K562 (cell line): ENCODE results near the gene ERAL1. TPM values are rescaled to one million over a fixed set of nuclear protein-coding genes. Genes with fewer than 3 reads are reported as not detected.

Source experiments
- ATAC-seq: fragments of 200-7000 bp; cut with Tn5 transposase; 3 replicates; pipeline ENCODE4 v1.9.1; 2020; ENCODE audit warnings: moderate library complexity
- BruUV-seq: library from RNA; stranded (reverse); fragments of 400-500 nt; replicated peaks from 2 replicates; lab custom pipeline; 2021; lab: Mats Ljungman, UMichigan
- CTCF ChIA-PET: fragments of 300-600 bp; formaldehyde crosslinking; extraction: SDS; loops from one replicate; lab custom pipeline; 2021; ENCODE audit warnings: low intra/inter-chr PET ratio; lab: Yijun Ruan, JAX
- POLR2A ChIA-PET: fragments of 300-600, 350-650 bp; sonication (Branson Sonifier 250); formaldehyde crosslinking; extraction: SDS; loops from one replicate; lab custom pipeline; 2021; ENCODE audit warnings: antibody characterized with exemption, inconsistent platforms; lab: Yijun Ruan, JAX
- DNase-seq, 4 experiments: peaks; one replicate each; pipeline versions ENCODE4 v3.0.0 to v3.0.0-alpha.2; 2011 to 2018; ENCODE audit warnings: low spot score in 3 of 4, mixed read lengths in 3 of 4; ENCODE audit errors: extremely low read depth in 1 of 4
- FAIRE-seq: peaks from 2 replicates; lab custom pipeline; 2011; peaks lifted over from hg19 to GRCh38; lab: Jason Lieb, UNC
- H2AFZ ChIP-seq: 2 replicates; pipeline ENCODE4 v1.6.0; 2011; ENCODE audit warnings: low read depth, low read length, control low read depth, inconsistent platforms
- H3K27ac ChIP-seq: fragments of 200-600 bp; 3 replicates; pipeline ENCODE4 v1.8.0; 2011; ENCODE audit warnings: low read depth, mild to moderate bottlenecking, control low read depth, inconsistent platforms, low read length, moderate library complexity, mixed read lengths; ENCODE audit errors: extremely low read depth
- H3K27me3 ChIP-seq, 2 experiments: fragments of 300-600 bp in 1 of 2; 2 replicates in 1 of 2; 3 replicates in 1 of 2; pipeline versions ENCODE4 v1.6.0 to v1.8.0; 2011; ENCODE audit warnings: inconsistent platforms in 2 of 2, low read length in 2 of 2, mild to moderate bottlenecking in 1 of 2, mixed read lengths in 1 of 2, moderate library complexity in 1 of 2; ENCODE audit not compliant: control insufficient read depth in 2 of 2, insufficient read depth in 2 of 2
- H3K36me3 ChIP-seq: fragments of 300-600 bp; 3 replicates; pipeline ENCODE4 v1.8.0; 2011; ENCODE audit warnings: mild to moderate bottlenecking, low read length, inconsistent platforms; ENCODE audit not compliant: control insufficient read depth, insufficient read depth
- H3K4me1 ChIP-seq, 2 experiments: fragments of 200-600 bp in 1 of 2; replicated peaks in 1 of 2; 2 replicates in 1 of 2; 3 replicates in 1 of 2; pipeline versions ENCODE4 v1.5.1 to v1.8.0; 2011; ENCODE audit warnings: inconsistent platforms in 2 of 2, low read length in 2 of 2, mild to moderate bottlenecking in 1 of 2, mixed read lengths in 1 of 2, moderate library complexity in 1 of 2; ENCODE audit not compliant: control insufficient read depth in 2 of 2, insufficient read depth in 2 of 2
- H3K4me2 ChIP-seq: 2 replicates; pipeline ENCODE4 v1.6.1; 2011; ENCODE audit warnings: low read length, control low read depth, inconsistent platforms, mixed read lengths; ENCODE audit not compliant: insufficient read depth
- H3K4me3 ChIP-seq: fragments of 200-600 bp; sonication (generic), shearing (Covaris generic); 2 replicates; pipeline ENCODE4 v1.5.1; 2016; ENCODE audit warnings: control low read depth, inconsistent platforms
- H3K79me2 ChIP-seq: fragments of 200-600 bp; 3 replicates; pipeline ENCODE4 v1.8.0; 2011; ENCODE audit warnings: low read length, inconsistent platforms; ENCODE audit not compliant: control insufficient read depth, insufficient read depth
- H3K9ac ChIP-seq, 2 experiments: 2 replicates each; pipeline versions ENCODE4 v1.6.0 to v1.6.1; 2011; ENCODE audit warnings: low read depth in 2 of 2, low read length in 2 of 2, control low read depth in 1 of 2, inconsistent platforms in 1 of 2, mild to moderate bottlenecking in 1 of 2, mixed read lengths in 1 of 2; ENCODE audit not compliant: insufficient read depth in 1 of 2
- H3K9me1 ChIP-seq: one replicate; pipeline ENCODE4 v1.6.0; 2011; ENCODE audit warnings: inconsistent platforms, mild to moderate bottlenecking, low read length, moderate library complexity; ENCODE audit not compliant: control insufficient read depth, insufficient read depth
- H3K9me3 ChIP-seq: replicated peaks from 2 replicates; pipeline ENCODE4 v1.5.1; 2011; ENCODE audit warnings: low read depth, low read length, inconsistent platforms; ENCODE audit not compliant: control insufficient read depth, insufficient read depth
- H4K20me1 ChIP-seq: replicated peaks from 2 replicates; pipeline ENCODE4 v1.6.1; 2011; ENCODE audit warnings: low read length, inconsistent platforms, mixed read lengths; ENCODE audit not compliant: control insufficient read depth, insufficient read depth
- BCL6 ChIP-seq: fragments of 250-450 bp; sonication (Bioruptor Pico); IDR thresholded peaks from 2 replicates; pipeline ENCODE4 v1.4.0; 2020
- FOS ChIP-seq: IDR thresholded peaks from 3 replicates; pipeline ENCODE4 v1.6.1; 2011; ENCODE audit not compliant: insufficient read length; ENCODE audit errors: extremely low read depth
- FOXP1 ChIP-seq: sonication (generic); formaldehyde crosslinking; IDR thresholded peaks from 2 replicates; pipeline ENCODE4 v1.8.0; 2022; ENCODE audit warnings: mild to moderate bottlenecking, missing genetic modification reagents
- HNRNPH1 ChIP-seq: fragments of 200-400 bp; formaldehyde crosslinking; optimal IDR thresholded peaks from 2 replicates; pipeline ENCODE3; 2017; ENCODE audit warnings: low read depth, mild to moderate bottlenecking, low read length, moderate library complexity
- IRF2 ChIP-seq: sonication (generic); formaldehyde crosslinking; IDR thresholded peaks from 2 replicates; pipeline ENCODE4 v1.8.1; 2022; ENCODE audit warnings: mild to moderate bottlenecking, missing genetic modification reagents
- KDM1A ChIP-seq, 2 experiments: fragments of 450-650 bp; IDR thresholded peaks; 2 replicates each; pipeline ENCODE4 v1.6.1; 2016; ENCODE audit warnings: mild to moderate bottlenecking in 2 of 2
- MAFF ChIP-seq: IDR thresholded peaks from 2 replicates; pipeline ENCODE4 v1.6.1; 2012; ENCODE audit warnings: low read length, improper control_type of control experiment
- MCM5 ChIP-seq: fragments of 450-650 bp; IDR thresholded peaks from 2 replicates; pipeline ENCODE4 v1.6.1; 2016; ENCODE audit warnings: low read depth
- MTA3 ChIP-seq: fragments of 450-650 bp; formaldehyde crosslinking; IDR thresholded peaks from 2 replicates; pipeline ENCODE4 v1.6.1; 2017; ENCODE audit warnings: mild to moderate bottlenecking, borderline replicate concordance
- NRF1 ChIP-seq, 2 experiments: fragments of 450-650 bp; IDR thresholded peaks in 1 of 2; conservative IDR thresholded peaks in 1 of 2; 2 replicates each; pipeline ENCODE4 v1.6.1; 2014; ENCODE audit warnings: mild to moderate bottlenecking in 2 of 2
- RBM22 ChIP-seq: fragments of 200-400 bp; formaldehyde crosslinking; IDR thresholded peaks from 2 replicates; pipeline ENCODE4 v1.6.1; 2018; ENCODE audit warnings: low read length, low read depth; ENCODE audit not compliant: poor library complexity, severe bottlenecking
- SMAD3 ChIP-seq: fragments of 450-650 bp; formaldehyde crosslinking; conservative IDR thresholded peaks from 2 replicates; pipeline ENCODE4 v1.4.0; 2020; ENCODE audit warnings: mild to moderate bottlenecking
- SMAD4 ChIP-seq: fragments of 250-450 bp; sonication (Bioruptor Pico); conservative IDR thresholded peaks from 2 replicates; pipeline ENCODE4 v1.8.0; 2021; ENCODE audit warnings: inconsistent platforms, mild to moderate bottlenecking, moderate library complexity
- SMARCE1 ChIP-seq: fragments of 450-650 bp; IDR thresholded peaks from 2 replicates; pipeline ENCODE4 v1.7.1; 2016; ENCODE audit warnings: mild to moderate bottlenecking
- STAG1 ChIP-seq: sonication (generic); formaldehyde crosslinking; IDR thresholded peaks from 2 replicates; pipeline ENCODE4 v1.5.0; 2020; ENCODE audit warnings: missing genetic modification reagents, borderline replicate concordance
- TGIF2 ChIP-seq: sonication (generic); formaldehyde crosslinking; IDR thresholded peaks from 2 replicates; pipeline ENCODE4 v1.8.1; 2022; ENCODE audit warnings: mild to moderate bottlenecking, missing genetic modification reagents, moderate library complexity
- ZBTB7A ChIP-seq: IDR thresholded peaks from 2 replicates; pipeline ENCODE4 v1.6.1; 2011; ENCODE audit warnings: low read depth, mild to moderate bottlenecking, low read length, moderate library complexity, borderline replicate concordance; ENCODE audit not compliant: control insufficient read depth
- ZFP1 ChIP-seq: fragments of 450-650 bp; formaldehyde crosslinking; IDR thresholded peaks from 2 replicates; pipeline ENCODE4 v1.4.0; 2020; ENCODE audit warnings: mild to moderate bottlenecking, mixed read lengths
- ZNF143 ChIP-seq: sonication (generic); formaldehyde crosslinking; IDR thresholded peaks from 2 replicates; pipeline ENCODE4 v1.9.0; 2022; ENCODE audit warnings: mild to moderate bottlenecking, missing genetic modification reagents
- WGBS: fragments of 100-300 bp; shearing (Covaris generic); methylation state at CpG from one replicate; pipeline ENCODE4 v1.1.6; 2016; ENCODE audit warnings: low coverage, mixed read lengths; ENCODE audit not compliant: insufficient coverage; ENCODE audit errors: missing lambda C conversion rate; 5-methylcytosine and 5-hydroxymethylcytosine counted together
- in situ Hi-C: fragments of 300-500 bp; cut with MboI; formaldehyde crosslinking; loops from 4 replicates; pipeline ENCODE4 v1.15.0; 2018; ENCODE audit warnings: inconsistent platforms, mixed read lengths
- intact Hi-C: fragments of 100-400 bp; cut with micrococcal nuclease; formaldehyde crosslinking; loops from 2 replicates; pipeline ENCODE4 v1.14.2; 2022
- polyA plus RNA-seq, 8 experiments: library from polyadenylated mRNA; depleted of rRNA in 4 of 8; stranded (reverse) in 5 of 8; unstranded in 3 of 8; fragments of >200 nt; fragmentation: Nextera tagmentation in 2 of 8; fragmentation: Illumina TruSeq in 1 of 8; extraction: Ambion mirVana in 2 of 8; extraction: Trizol in 1 of 8; gene quantifications; 2 replicates each; pipeline versions ENCODE4 v1.2.1 to v1.2.3, GENCODE V29; 2011 to 2014; ENCODE audit warnings: inconsistent platforms in 1 of 8, missing spikeins in 1 of 8
- total RNA-seq, 7 experiments: library from RNA; depleted of rRNA in 6 of 7; stranded (reverse); fragments of >200 nt in 6 of 7; fragmentation: Illumina TruSeq in 2 of 7; extraction: Trizol in 2 of 7; gene quantifications; 2 replicates each; pipeline versions ENCODE4 v1.2.1 to v1.2.3, GENCODE V29; 2011 to 2021; ENCODE audit warnings: low replicate concordance in 1 of 7
- TF ChIP-seq, protein P1 (sequence below): fragments of 250-450 bp; sonication (Bioruptor Pico); IDR thresholded peaks from 2 replicates; pipeline ENCODE4 v1.5.0; 2020; ENCODE audit warnings: mild to moderate bottlenecking
- TF ChIP-seq, protein P2 (sequence below): fragments of 250-450 bp; sonication (Bioruptor Pico); IDR thresholded peaks from 2 replicates; pipeline ENCODE4 v1.8.0; 2022; ENCODE audit warnings: moderate library complexity, mild to moderate bottlenecking, inconsistent platforms

ERAL1 gene
- total and polyA plus RNA-seq, 9 of the 15 experiments (the other 6 are each of a cell fraction or from before 2014, with no cell fraction given): 37.5 to 351 (median 106) TPM

DNA sequence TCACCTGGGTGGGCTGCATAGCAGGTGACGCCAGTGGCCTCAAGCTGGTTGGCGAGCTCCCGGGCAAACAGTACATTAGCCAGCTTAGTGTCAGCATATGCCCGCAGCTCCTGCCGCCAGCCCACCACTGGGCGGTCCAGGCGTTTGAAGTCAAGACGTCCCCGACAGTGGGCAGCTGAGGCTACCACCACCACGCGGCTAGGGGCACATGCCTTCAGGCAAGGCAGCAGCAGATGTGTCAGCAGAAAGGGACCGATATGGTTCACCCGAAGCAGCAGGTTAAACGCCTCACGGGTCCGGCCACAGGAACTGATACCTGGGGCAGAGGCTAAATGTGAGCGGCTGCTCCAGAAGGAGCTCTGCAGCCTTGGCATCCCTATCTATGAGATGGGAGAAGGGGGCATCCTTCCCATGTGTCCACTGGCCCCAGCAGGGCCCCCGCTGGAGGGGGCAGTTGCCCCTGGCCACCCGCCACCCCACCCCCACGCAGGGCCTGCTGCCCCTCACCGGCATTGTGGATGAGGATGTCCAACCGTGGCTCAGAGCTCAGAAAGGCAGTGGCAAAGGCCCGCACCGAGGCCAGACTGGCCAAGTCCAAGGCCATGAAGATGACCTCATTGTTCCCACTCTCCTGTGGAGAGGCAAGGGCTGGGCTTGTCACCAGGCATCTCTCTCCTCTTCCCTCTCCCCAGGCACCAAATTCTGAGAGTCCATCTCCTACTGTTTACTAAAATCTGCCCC is 46.3 kb downstream of the ERAL1 start:
- DNase-seq (peak in 1 of 4 experiments; percentile 53), ATAC-seq (no peak), FAIRE-seq (no peak)
- H3K9me3 ChIP-seq: no peaks in the 10 kb centered on the region
- H3K9ac ChIP-seq: peak overlapping the region; percentile 88 to 89
- no peak overlapping the region for H2AFZ ChIP-seq
- peaks cover 58% of the 10 kb centered on the region for H3K79me2 ChIP-seq
- 86% methylated on average over 21 of the region's 24 CpGs for WGBS
- H4K20me1 ChIP-seq: no peaks in the 10 kb centered on the region
- ChIA-PET CTCF (no interaction called here), POLR2A (interaction anchor here (0.7 to 2.4 kb wide), 7 partner anchors 9 to 256 kb away, joined by 3 to 9 read pairs (median 3); partner anchors contain the start of genes BLTP2 and TLCD1)
- H3K9me1 ChIP-seq: no peaks in the 10 kb centered on the region
- in situ Hi-C loops: no loop called here
- intact Hi-C loops: loop anchor here (5.0 to 10.0 kb wide), 4 partner anchors 39 to 306 kb away; partner anchors contain the start of genes PHF12 and SPAG5
- BruUV-seq: no TSS peak
- H3K27me3 ChIP-seq: no peaks in the 10 kb centered on the region
- peaks cover 58 to 68% of the 10 kb centered on the region in 2 experiments for H3K4me1 ChIP-seq
- H3K4me2 ChIP-seq: peak overlapping the region; percentile 92
- peak overlapping the region; percentile 81 for H3K4me3 ChIP-seq
- peak overlapping the region; percentile 85 for H3K27ac ChIP-seq
- H3K36me3 ChIP-seq: peaks cover 46% of the 10 kb centered on the region
- TF ChIP-seq BCL6 (CRISPR knock-in tag): no peak
- TF ChIP-seq STAG1 (CRISPR knock-in tag): no peak
- TF ChIP-seq, protein P1, sequence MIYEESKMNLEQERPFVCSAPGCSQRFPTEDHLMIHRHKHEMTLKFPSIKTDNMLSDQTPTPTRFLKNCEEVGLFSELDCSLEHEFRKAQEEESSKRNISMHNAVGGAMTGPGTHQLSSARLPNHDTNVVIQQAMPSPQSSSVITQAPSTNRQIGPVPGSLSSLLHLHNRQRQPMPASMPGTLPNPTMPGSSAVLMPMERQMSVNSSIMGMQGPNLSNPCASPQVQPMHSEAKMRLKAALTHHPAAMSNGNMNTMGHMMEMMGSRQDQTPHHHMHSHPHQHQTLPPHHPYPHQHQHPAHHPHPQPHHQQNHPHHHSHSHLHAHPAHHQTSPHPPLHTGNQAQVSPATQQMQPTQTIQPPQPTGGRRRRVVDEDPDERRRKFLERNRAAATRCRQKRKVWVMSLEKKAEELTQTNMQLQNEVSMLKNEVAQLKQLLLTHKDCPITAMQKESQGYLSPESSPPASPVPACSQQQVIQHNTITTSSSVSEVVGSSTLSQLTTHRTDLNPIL (CRISPR knock-in tag): no peak
- TF ChIP-seq RBM22: no peak
- no peak for TF ChIP-seq ZFP1
- no peak for TF ChIP-seq FOXP1 (CRISPR knock-in tag)
- TF ChIP-seq ZBTB7A: 0 out of 2 replicates have a peak, but pooled peaks have one; percentile 15
- no peak for TF ChIP-seq KDM1A (IDR thresholded peaks at IDR 0.05)
- TF ChIP-seq MCM5: no peak
- TF ChIP-seq NRF1 (conservative IDR thresholded peaks at IDR 0.05 in 1 of 2, IDR thresholded peaks at IDR 0.05 in 1 of 2): no peak
- no peak for TF ChIP-seq TGIF2 (CRISPR knock-in tag)
- TF ChIP-seq HNRNPH1: no peak
- no peak for TF ChIP-seq SMAD4
- no peak for TF ChIP-seq ZNF143
- TF ChIP-seq MTA3: 0 out of 2 replicates have a peak, but pooled peaks have one; percentile 15
- TF ChIP-seq, protein P2, sequence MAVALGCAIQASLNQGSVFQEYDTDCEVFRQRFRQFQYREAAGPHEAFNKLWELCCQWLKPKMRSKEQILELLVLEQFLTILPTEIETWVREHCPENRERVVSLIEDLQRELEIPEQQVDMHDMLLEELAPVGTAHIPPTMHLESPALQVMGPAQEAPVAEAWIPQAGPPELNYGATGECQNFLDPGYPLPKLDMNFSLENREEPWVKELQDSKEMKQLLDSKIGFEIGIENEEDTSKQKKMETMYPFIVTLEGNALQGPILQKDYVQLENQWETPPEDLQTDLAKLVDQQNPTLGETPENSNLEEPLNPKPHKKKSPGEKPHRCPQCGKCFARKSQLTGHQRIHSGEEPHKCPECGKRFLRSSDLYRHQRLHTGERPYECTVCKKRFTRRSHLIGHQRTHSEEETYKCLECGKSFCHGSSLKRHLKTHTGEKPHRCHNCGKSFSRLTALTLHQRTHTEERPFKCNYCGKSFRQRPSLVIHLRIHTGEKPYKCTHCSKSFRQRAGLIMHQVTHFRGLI (CRISPR knock-in tag): no peak
- no peak for TF ChIP-seq SMAD3
- no peak for TF ChIP-seq IRF2 (CRISPR knock-in tag)
- no peak for TF ChIP-seq MAFF
- no peak for TF ChIP-seq SMARCE1
- TF ChIP-seq FOS: no peak
